GM12878 (cell line): ENCODE measurements around the gene CTSO. TPM values are rescaled to one million over a fixed set of nuclear protein-coding genes. Genes with fewer than 3 reads are reported as not detected.

Source experiments
- CBX5 ChIP-seq: sonication (generic); IDR thresholded peaks from 2 replicates; pipeline ENCODE4 v1.6.1; 2016; ENCODE audit warnings: low read depth, moderate library complexity, mild to moderate bottlenecking, inconsistent platforms
- EP300 ChIP-seq, 2 experiments: fragments of 150-350 bp in 1 of 2; IDR thresholded peaks; 2 replicates each; pipeline ENCODE4 v1.6.1; 2011 to 2012; ENCODE audit warnings: low read depth in 2 of 2, low read length in 2 of 2, borderline replicate concordance in 1 of 2, improper control_type of control experiment in 1 of 2, inconsistent platforms in 1 of 2; ENCODE audit not compliant: control insufficient read depth in 1 of 2
- ETV6 ChIP-seq, 2 experiments: fragments of 450-650 bp in 1 of 2; IDR thresholded peaks in 1 of 2; conservative IDR thresholded peaks in 1 of 2; 2 replicates each; pipeline ENCODE4 v1.6.1; 2014; ENCODE audit warnings: antibody characterized with exemption in 1 of 2, borderline replicate concordance in 1 of 2, low read depth in 1 of 2, mild to moderate bottlenecking in 1 of 2, moderate library complexity in 1 of 2
- IKZF1 ChIP-seq: fragments of 450-650 bp; conservative IDR thresholded peaks from 2 replicates; pipeline ENCODE4 v1.6.1; 2017; ENCODE audit warnings: antibody characterized with exemption, mild to moderate bottlenecking
- KDM1A ChIP-seq: fragments of 200-600 bp; sonication (generic); IDR thresholded peaks from 2 replicates; pipeline ENCODE4 v1.6.1; 2016; ENCODE audit warnings: borderline replicate concordance
- LARP7 ChIP-seq: fragments of 450-650 bp; IDR thresholded peaks from 2 replicates; pipeline ENCODE4 v1.6.1; 2017; ENCODE audit warnings: mild to moderate bottlenecking
- NFIC ChIP-seq: IDR thresholded peaks from 2 replicates; pipeline ENCODE4 v1.6.1; 2012; ENCODE audit warnings: low read depth, mild to moderate bottlenecking, inconsistent platforms, low read length, moderate library complexity
- NR2C1 ChIP-seq: fragments of 450-650 bp; IDR thresholded peaks from 2 replicates; pipeline ENCODE4 v1.6.1; 2017; ENCODE audit warnings: antibody characterized with exemption, mild to moderate bottlenecking, moderate library complexity
- PAX5 ChIP-seq: IDR thresholded peaks from 2 replicates; pipeline ENCODE4 v1.6.1; 2011; ENCODE audit warnings: low read depth, low read length, borderline replicate concordance
- PAX8 ChIP-seq: fragments of 450-650 bp; IDR thresholded peaks from 2 replicates; pipeline ENCODE4 v1.6.1; 2017; ENCODE audit warnings: mild to moderate bottlenecking, moderate library complexity
- PBX3 ChIP-seq: IDR thresholded peaks from 2 replicates; pipeline ENCODE4 v1.6.1; 2011; ENCODE audit warnings: mild to moderate bottlenecking, low read depth, low read length, moderate library complexity; ENCODE audit not compliant: insufficient replicate concordance
- RAD51 ChIP-seq: fragments of 450-650 bp; IDR thresholded peaks from 2 replicates; pipeline ENCODE4 v1.6.1; 2016; ENCODE audit warnings: moderate library complexity, mild to moderate bottlenecking, inconsistent platforms
- SP1 ChIP-seq: IDR thresholded peaks from one replicate; pipeline ENCODE4 v1.6.1; 2011; ENCODE audit warnings: low read depth, low read length
- SUPT20H ChIP-seq: IDR thresholded peaks from 2 replicates; pipeline ENCODE4 v1.6.1; 2011; ENCODE audit warnings: low read depth, mild to moderate bottlenecking, low read length, moderate library complexity, borderline replicate concordance; ENCODE audit not compliant: control insufficient read depth
- TCF12 ChIP-seq: IDR thresholded peaks from 2 replicates; pipeline ENCODE4 v1.6.1; 2011; ENCODE audit warnings: low read depth, mild to moderate bottlenecking, low read length
- TCF7 ChIP-seq: IDR thresholded peaks from 2 replicates; pipeline ENCODE4 v1.6.1; 2014; ENCODE audit warnings: antibody characterized with exemption, borderline replicate concordance
- ZBED1 ChIP-seq: IDR thresholded peaks from 2 replicates; pipeline ENCODE4 v1.6.1; 2016; ENCODE audit warnings: borderline replicate concordance
- ZBTB40 ChIP-seq: fragments of 450-650 bp; IDR thresholded peaks from 2 replicates; pipeline ENCODE4 v1.6.1; 2016; ENCODE audit warnings: mild to moderate bottlenecking, moderate library complexity, borderline replicate concordance
- polyA plus RNA-seq, 11 experiments: library from polyadenylated mRNA; depleted of rRNA in 4 of 11; unstranded in 6 of 11; stranded (reverse) in 5 of 11; fragments of >200 nt; fragmentation: Nextera tagmentation in 4 of 11; fragmentation: Illumina TruSeq in 1 of 11; extraction: Ambion mirVana in 4 of 11; extraction: Trizol in 1 of 11; gene quantifications; 1 replicate in 1 of 11; 2 replicates in 10 of 11; pipeline versions ENCODE4 v1.2.1 to v1.2.3, GENCODE V29; 2011 to 2016; ENCODE audit warnings: inconsistent platforms in 2 of 11, missing spikeins in 2 of 11, low read depth in 1 of 11
- total RNA-seq, 4 experiments: library from RNA; depleted of rRNA in 3 of 4; stranded (reverse); fragments of >200 nt in 3 of 4; fragmentation: Illumina TruSeq in 1 of 4; extraction: Trizol in 1 of 4; gene quantifications; 2 replicates each; pipeline versions ENCODE4 v1.2.1 to v1.2.3, GENCODE V29; 2013 to 2021
- TF ChIP-seq, protein P1 (sequence below): IDR thresholded peaks from 2 replicates; pipeline ENCODE4 v1.6.1; 2011; ENCODE audit warnings: borderline replicate concordance, low read depth, mild to moderate bottlenecking, moderate library complexity, low read length; ENCODE audit not compliant: insufficient read depth, poor library complexity, severe bottlenecking
- TF ChIP-seq, protein P2 (sequence below): fragments of 450-650 bp; IDR thresholded peaks from 2 replicates; pipeline ENCODE4 v1.6.1; 2017; ENCODE audit warnings: mild to moderate bottlenecking

Gene CTSO
- total and polyA plus RNA-seq, 10 of the 15 experiments (the other 5 are each of a cell fraction or from before 2014, with no cell fraction given), result 3.9 to 9.7 (median 7.0) TPM

DNA sequence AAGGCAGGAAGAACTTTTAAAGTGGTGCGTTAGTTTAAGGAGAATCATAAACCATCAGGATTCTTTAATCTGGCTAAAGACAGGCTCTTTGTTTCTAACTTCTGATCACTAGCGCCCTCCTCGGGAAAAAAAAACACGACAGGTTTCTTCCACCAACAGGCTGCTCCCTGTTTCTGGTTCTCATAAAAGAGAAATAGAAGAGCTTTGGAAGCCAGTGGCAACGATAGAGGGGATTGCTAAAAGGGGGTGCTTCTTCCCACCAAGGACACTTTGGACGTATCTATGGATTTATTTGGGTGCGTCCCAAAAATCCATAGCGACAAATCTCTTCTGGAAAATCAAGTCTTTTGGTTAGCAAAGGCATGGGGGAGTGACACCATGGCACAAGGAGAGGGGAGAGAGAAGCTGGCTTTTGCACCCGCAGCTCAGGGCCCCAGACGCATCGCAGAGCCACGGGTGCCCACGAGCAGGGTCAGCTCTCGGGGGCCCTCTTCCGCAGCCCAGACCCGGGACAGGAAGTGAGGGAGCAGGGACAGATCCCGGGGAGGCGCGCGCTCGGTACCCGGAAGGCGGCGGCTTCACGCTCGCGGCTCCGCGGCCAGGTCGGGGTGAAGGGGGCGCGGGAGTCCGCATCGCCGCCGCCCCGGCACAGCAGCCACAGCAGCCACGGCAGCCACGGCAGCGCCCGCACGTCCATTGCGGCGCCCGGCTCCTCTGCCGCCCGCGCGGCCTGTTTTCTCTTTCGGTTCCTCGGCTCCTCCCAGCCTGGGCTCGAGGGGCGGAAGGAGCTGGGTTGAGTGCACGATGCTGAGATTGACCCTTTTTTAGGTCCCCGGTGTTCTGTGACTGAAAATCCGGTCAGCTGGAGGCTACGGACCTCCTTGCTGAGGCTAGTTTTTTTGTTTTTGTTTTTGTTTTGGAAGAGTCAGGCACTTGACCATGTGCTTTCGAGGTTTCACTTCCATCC is at the start of gene CTSO (continued):
- TF ChIP-seq, protein P1, sequence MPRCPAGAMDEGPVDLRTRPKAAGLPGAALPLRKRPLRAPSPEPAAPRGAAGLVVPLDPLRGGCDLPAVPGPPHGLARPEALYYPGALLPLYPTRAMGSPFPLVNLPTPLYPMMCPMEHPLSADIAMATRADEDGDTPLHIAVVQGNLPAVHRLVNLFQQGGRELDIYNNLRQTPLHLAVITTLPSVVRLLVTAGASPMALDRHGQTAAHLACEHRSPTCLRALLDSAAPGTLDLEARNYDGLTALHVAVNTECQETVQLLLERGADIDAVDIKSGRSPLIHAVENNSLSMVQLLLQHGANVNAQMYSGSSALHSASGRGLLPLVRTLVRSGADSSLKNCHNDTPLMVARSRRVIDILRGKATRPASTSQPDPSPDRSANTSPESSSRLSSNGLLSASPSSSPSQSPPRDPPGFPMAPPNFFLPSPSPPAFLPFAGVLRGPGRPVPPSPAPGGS, result no peak
- no peak for TF ChIP-seq PBX3
- no peak for TF ChIP-seq PAX8
- TF ChIP-seq ETV6 (conservative IDR thresholded peaks at IDR 0.05 in 1 of 2, IDR thresholded peaks at IDR 0.05 in 1 of 2; ENCODE audit: borderline replicate concordance in 1 of 2, low read depth in 1 of 2), result no peak
- TF ChIP-seq LARP7, result peak; percentile 99
- 0 out of 2 replicates have a peak, but pooled peaks have one; percentile 2 for TF ChIP-seq ZBED1
- no peak for TF ChIP-seq PAX5
- TF ChIP-seq TCF7, result no peak
- peak; percentile 95 for TF ChIP-seq IKZF1
- TF ChIP-seq KDM1A, result no peak
- TF ChIP-seq TCF12, result no peak
- TF ChIP-seq NR2C1, result peak; percentile 68
- TF ChIP-seq NFIC, result no peak
- TF ChIP-seq EP300 (IDR thresholded peaks at IDR 0.05; ENCODE audit: borderline replicate concordance in 1 of 2, control insufficient read depth in 1 of 2, low read depth in 2 of 2, low read length in 2 of 2), result no peak
- TF ChIP-seq CBX5, result peak; percentile 29; the same call in 1 of the 2 replicates
- TF ChIP-seq SP1, result no peak
- no peak for TF ChIP-seq SUPT20H
- TF ChIP-seq, protein P2, sequence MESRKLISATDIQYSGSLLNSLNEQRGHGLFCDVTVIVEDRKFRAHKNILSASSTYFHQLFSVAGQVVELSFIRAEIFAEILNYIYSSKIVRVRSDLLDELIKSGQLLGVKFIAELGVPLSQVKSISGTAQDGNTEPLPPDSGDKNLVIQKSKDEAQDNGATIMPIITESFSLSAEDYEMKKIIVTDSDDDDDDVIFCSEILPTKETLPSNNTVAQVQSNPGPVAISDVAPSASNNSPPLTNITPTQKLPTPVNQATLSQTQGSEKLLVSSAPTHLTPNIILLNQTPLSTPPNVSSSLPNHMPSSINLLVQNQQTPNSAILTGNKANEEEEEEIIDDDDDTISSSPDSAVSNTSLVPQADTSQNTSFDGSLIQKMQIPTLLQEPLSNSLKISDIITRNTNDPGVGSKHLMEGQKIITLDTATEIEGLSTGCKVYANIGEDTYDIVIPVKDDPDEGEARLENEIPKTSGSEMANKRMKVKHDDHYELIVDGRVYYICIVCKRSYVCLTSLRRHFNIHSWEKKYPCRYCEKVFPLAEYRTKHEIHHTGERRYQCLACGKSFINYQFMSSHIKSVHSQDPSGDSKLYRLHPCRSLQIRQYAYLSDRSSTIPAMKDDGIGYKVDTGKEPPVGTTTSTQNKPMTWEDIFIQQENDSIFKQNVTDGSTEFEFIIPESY, result no peak
- peak; percentile 62 for TF ChIP-seq RAD51
- TF ChIP-seq ZBTB40, result peak; percentile 77
